Glutamatergic neuron (in vitro differentiated cells): Measurements from ENCODE around the gene GAS2. TPM values are rescaled to one million over a fixed set of nuclear protein-coding genes. Genes with fewer than 3 reads are reported as not detected.

Experiments
- DNase-seq: peaks from one replicate; pipeline ENCODE4 v3.0.0; 2022
- H3K27ac Mint-ChIP-seq: one replicate; pipeline ENCODE4 v1.8.0; 2020; ENCODE audit warnings: mild to moderate bottlenecking, mixed read lengths, inconsistent platforms; ENCODE audit not compliant: unreplicated experiment
- H3K27me3 Mint-ChIP-seq: one replicate; pipeline ENCODE4 v1.8.0; 2020; ENCODE audit warnings: mild to moderate bottlenecking, moderate library complexity, mixed read lengths, inconsistent platforms; ENCODE audit not compliant: unreplicated experiment
- H3K36me3 Mint-ChIP-seq: one replicate; pipeline ENCODE4 v1.8.0; 2020; ENCODE audit warnings: mild to moderate bottlenecking, mixed read lengths, inconsistent platforms; ENCODE audit not compliant: unreplicated experiment
- H3K4me1 Mint-ChIP-seq: one replicate; pipeline ENCODE4 v1.8.0; 2020; ENCODE audit warnings: mild to moderate bottlenecking, low read depth, mixed read lengths, inconsistent platforms; ENCODE audit not compliant: unreplicated experiment
- H3K4me3 Mint-ChIP-seq: one replicate; pipeline ENCODE4 v1.8.0; 2020; ENCODE audit warnings: mild to moderate bottlenecking, mixed read lengths, inconsistent platforms; ENCODE audit not compliant: unreplicated experiment
- H3K9me3 Mint-ChIP-seq: one replicate; pipeline ENCODE4 v1.8.0; 2020; ENCODE audit warnings: mild to moderate bottlenecking, moderate library complexity, mixed read lengths, inconsistent platforms; ENCODE audit not compliant: unreplicated experiment
- CTCF ChIP-seq: fragments of 200-600 bp; sonication (generic); IDR thresholded peaks from one replicate; pipeline ENCODE4 v1.5.0; 2021; ENCODE audit not compliant: partially characterized antibody, unreplicated experiment
- total RNA-seq: library from RNA; stranded (reverse); fragmentation: NEBNext Ultra II Directional; extraction: Animal tissue kit (Norgen Biotek cat#: 25700); gene quantifications from one replicate; pipeline ENCODE4 v1.2.1, GENCODE V29; 2021; ENCODE audit not compliant: unreplicated experiment

GAS2 gene
- total RNA-seq, 1 donor from 2014 or later, result 11.7 TPM

- H3K9me3 Mint-ChIP-seq, result no peaks in the 10 kb centered on the region
- no peak for DNase-seq
- no peak overlapping the region for H3K27ac Mint-ChIP-seq
- no peak overlapping the region for H3K4me3 Mint-ChIP-seq
- no peaks in the 10 kb centered on the region for H3K4me1 Mint-ChIP-seq
- H3K36me3 Mint-ChIP-seq, result no peaks in the 10 kb centered on the region
- no peaks in the 10 kb centered on the region for H3K27me3 Mint-ChIP-seq
- no peak for TF ChIP-seq CTCF
Measured at GRCh38 chr11:22684082-22684481, 17.7 kb downstream of the GAS2 start.

- Mint-ChIP-seq H3K4me1 (no peaks in the 10 kb centered on the region), H3K9me3 (no peaks in the 10 kb centered on the region), H3K27me3 (no peaks in the 10 kb centered on the region), H3K27ac (no peak overlapping the region), H3K36me3 (no peaks in the 10 kb centered on the region), H3K4me3 (no peak overlapping the region)
- DNase-seq, result no peak
- no peak for TF ChIP-seq CTCF
Measured at GRCh38 chr11:22685111-22685510, 18.7 kb downstream of the GAS2 start.

GRCh38 chr11:22688914-22689313 is 22.5 kb downstream of the GAS2 start:
- Mint-ChIP-seq H3K4me1 (peaks cover 4% of the 10 kb centered on the region), H3K9me3 (no peaks in the 10 kb centered on the region), H3K27me3 (no peaks in the 10 kb centered on the region), H3K36me3 (no peaks in the 10 kb centered on the region), H3K27ac (no peak overlapping the region), H3K4me3 (no peak overlapping the region)
- no peak for TF ChIP-seq CTCF
- DNase-seq, result no peak

GRCh38 chr11:22690257-22690656 is 23.8 kb downstream of the GAS2 start:
- Mint-ChIP-seq H3K27ac (no peak overlapping the region), H3K36me3 (no peaks in the 10 kb centered on the region), H3K4me1 (peaks cover 4% of the 10 kb centered on the region), H3K27me3 (no peaks in the 10 kb centered on the region), H3K9me3 (no peaks in the 10 kb centered on the region), H3K4me3 (no peak overlapping the region)
- no peak for DNase-seq
- no peak for TF ChIP-seq CTCF

- H3K27me3 Mint-ChIP-seq, result no peaks in the 10 kb centered on the region
Measured at GRCh38 chr11:22690871-22691270, 24.5 kb downstream of the GAS2 start.

More at GRCh38 chr11:22690871-22691270, 24.5 kb downstream of the GAS2 start:
- no peak for DNase-seq
- no peak for TF ChIP-seq CTCF
- no peak overlapping the region for H3K4me3 Mint-ChIP-seq
- H3K4me1 Mint-ChIP-seq, result peaks cover 4% of the 10 kb centered on the region
- H3K9me3 Mint-ChIP-seq, result no peaks in the 10 kb centered on the region
- no peak overlapping the region for H3K27ac Mint-ChIP-seq
- H3K36me3 Mint-ChIP-seq, result no peaks in the 10 kb centered on the region
